HEK293T (cell line): ENCODE data around the gene MTMR12.
"Not testable (repeated sequence)": the region's sequence is repeated elsewhere in the genome, so short reads cannot be mapped to it uniquely, and the experiment has no call there.

Source experiments
- CTCF ChIA-PET: fragments of 350-600 bp; formaldehyde crosslinking; extraction: SDS; loops from one replicate; lab custom pipeline; 2021; ENCODE audit warnings: antibody characterized with exemption, inconsistent platforms; lab: Yijun Ruan, JAX
- POLR2A ChIA-PET: fragments of 350-600 bp; formaldehyde crosslinking; extraction: SDS; loops from one replicate; lab custom pipeline; 2020; ENCODE audit warnings: antibody characterized with exemption, inconsistent platforms; lab: Yijun Ruan, JAX
- DNase-seq: peaks from one replicate; pipeline ENCODE4 v3.0.0; 2012; ENCODE audit warnings: mixed read lengths; ENCODE audit errors: extremely low spot score
- ARNT ChIP-seq: fragments of 450-650 bp; IDR thresholded peaks from 2 replicates; pipeline ENCODE4 v1.6.1; 2017; ENCODE audit warnings: mild to moderate bottlenecking
- BHLHE40 ChIP-seq: fragments of 450-650 bp; IDR thresholded peaks from 2 replicates; pipeline ENCODE4 v1.6.1; 2016; ENCODE audit warnings: mild to moderate bottlenecking, moderate library complexity, borderline replicate concordance
- CTBP1 ChIP-seq: fragments of 450-650 bp; IDR thresholded peaks from 2 replicates; pipeline ENCODE4 v1.6.1; 2016; ENCODE audit warnings: borderline replicate concordance
- ELF4 ChIP-seq: fragments of 450-650 bp; IDR thresholded peaks from 2 replicates; pipeline ENCODE4 v1.6.1; 2017; ENCODE audit warnings: antibody characterized with exemption
- FOXA1 ChIP-seq: fragments of 450-650 bp; IDR thresholded peaks from 2 replicates; pipeline ENCODE4 v1.6.1; 2016; ENCODE audit warnings: mild to moderate bottlenecking
- FOXK2 ChIP-seq: fragments of 450-650 bp; IDR thresholded peaks from 2 replicates; pipeline ENCODE4 v1.6.1; 2016; ENCODE audit warnings: mild to moderate bottlenecking
- FOXM1 ChIP-seq: fragments of 450-650 bp; IDR thresholded peaks from 2 replicates; pipeline ENCODE4 v1.6.1; 2017; ENCODE audit warnings: mild to moderate bottlenecking, borderline replicate concordance
- HDGF ChIP-seq: fragments of 450-650 bp; IDR thresholded peaks from 2 replicates; pipeline ENCODE4 v1.6.1; 2017; ENCODE audit warnings: antibody characterized with exemption, borderline replicate concordance
- L3MBTL2 ChIP-seq: fragments of 450-650 bp; conservative IDR thresholded peaks from 2 replicates; pipeline ENCODE4 v1.6.1; 2016; ENCODE audit warnings: mild to moderate bottlenecking
- LEF1 ChIP-seq: fragments of 450-650 bp; IDR thresholded peaks from 2 replicates; pipeline ENCODE4 v1.6.1; 2017; ENCODE audit warnings: mild to moderate bottlenecking, borderline replicate concordance
- NFRKB ChIP-seq: fragments of 450-650 bp; IDR thresholded peaks from 2 replicates; pipeline ENCODE4 v1.6.1; 2016; ENCODE audit warnings: mild to moderate bottlenecking, moderate library complexity
- SP1 ChIP-seq: fragments of 450-650 bp; IDR thresholded peaks from 2 replicates; pipeline ENCODE4 v1.6.1; 2017
- SUZ12 ChIP-seq: fragments of 450-650 bp; IDR thresholded peaks from 2 replicates; pipeline ENCODE4 v1.6.1; 2016; ENCODE audit warnings: mild to moderate bottlenecking
- TARDBP ChIP-seq: fragments of 450-650 bp; IDR thresholded peaks from 2 replicates; pipeline ENCODE4 v1.6.1; 2016
- ZNF384 ChIP-seq: fragments of 450-650 bp; IDR thresholded peaks from 2 replicates; pipeline ENCODE4 v1.6.1; 2016
- TF ChIP-seq, protein P1 (sequence below): fragments of 450-650 bp; IDR thresholded peaks from 2 replicates; pipeline ENCODE4 v1.6.1; 2016

Gene MTMR12

DNA sequence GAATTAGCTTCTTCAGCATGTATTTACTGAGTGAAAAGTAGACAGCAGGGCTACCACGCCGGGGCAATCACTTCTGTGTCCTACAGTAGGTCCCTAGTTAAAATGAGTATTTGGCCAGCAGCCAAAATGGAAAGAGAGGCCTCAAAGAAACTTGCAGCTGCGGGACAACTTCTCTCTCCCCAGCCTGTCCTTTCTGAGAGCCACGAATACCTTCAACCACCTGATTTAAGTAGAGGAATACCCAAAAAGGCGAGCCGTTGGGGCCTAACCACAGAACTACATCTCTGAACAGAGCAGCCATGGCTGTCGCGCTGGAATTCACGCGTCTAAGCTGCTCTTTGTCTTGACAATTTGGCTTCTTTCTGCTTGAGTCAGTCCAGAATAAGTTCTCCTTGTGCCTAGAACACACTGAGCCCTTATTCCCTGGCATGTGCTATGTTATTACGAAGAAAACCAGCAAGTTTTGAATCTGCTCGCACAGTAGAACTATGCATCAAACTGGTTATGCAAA, 94.8 kb downstream of the MTMR12 start:
- CTCF ChIA-PET = interaction anchor here (1.1 kb wide), 1 partner anchor 14 kb away, joined by 3 read pairs; no protein-coding TSS in a partner anchor
- DNase-seq = peak; percentile 49
- POLR2A ChIA-PET = interaction anchor here (1.3 kb wide), 1 partner anchor 44 kb away, joined by 4 read pairs; the partner anchor contains the start of gene GOLPH3

GRCh38 chr5:32214344-32214743, 98.4 kb downstream of the MTMR12 start:
- POLR2A ChIA-PET, DNase-seq: not testable (repeated sequence)
- CTCF ChIA-PET = interaction anchor here (0.6 kb wide), 1 partner anchor 11 kb away, joined by 3 read pairs; no protein-coding TSS in a partner anchor

More for the DNA sequence above, 94.8 kb downstream of the MTMR12 start:
- TF ChIP-seq CTBP1 (no peak), SUZ12 (no peak)

DNA sequence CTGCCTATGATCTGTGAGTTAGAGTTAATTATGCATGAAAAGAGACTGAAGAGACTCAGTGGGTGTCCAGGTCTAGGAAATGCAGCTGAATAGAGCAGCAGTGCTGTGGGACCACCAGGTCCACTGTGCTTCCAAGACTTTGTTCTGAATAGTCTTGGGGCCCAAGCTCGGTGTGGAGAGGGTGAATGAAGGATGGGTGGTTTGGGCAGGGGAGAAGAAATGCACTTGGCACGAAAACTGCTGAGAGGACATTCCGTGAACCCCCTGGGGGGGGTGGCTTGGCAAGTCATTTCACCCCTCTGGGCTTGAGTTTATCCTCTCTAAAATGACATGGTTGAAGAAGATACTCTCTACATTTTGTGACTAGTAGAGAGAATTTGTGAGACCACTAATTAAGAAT, 102.6 kb downstream of the MTMR12 start:
- CTCF ChIA-PET = no interaction called here
- POLR2A ChIA-PET = no interaction called here
- no peak for TF ChIP-seq CTBP1
- no peak for TF ChIP-seq L3MBTL2
- TF ChIP-seq ELF4 = no peak
- no peak for TF ChIP-seq FOXM1
- no peak for TF ChIP-seq ARNT
- no peak for TF ChIP-seq ZNF384
- TF ChIP-seq NFRKB = no peak
- no peak for TF ChIP-seq BHLHE40
- no peak for DNase-seq

- CTCF ChIA-PET, DNase-seq, POLR2A ChIA-PET: not testable (repeated sequence)
Measured at GRCh38 chr5:32208837-32209236, 103.9 kb downstream of the MTMR12 start.

DNA sequence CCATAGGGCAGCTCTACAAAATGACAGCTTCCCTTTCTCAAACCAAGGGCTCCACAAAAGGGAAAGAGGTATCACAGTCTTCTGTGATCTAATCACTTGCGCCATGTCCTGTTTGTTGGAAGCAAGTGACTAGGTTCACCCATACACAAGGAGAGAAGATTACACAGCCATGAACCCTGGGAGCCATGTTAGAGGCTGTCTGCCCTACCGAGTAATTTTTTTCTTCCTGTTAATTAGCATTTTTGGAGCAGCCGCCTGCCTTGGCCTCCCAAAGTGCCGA, 105.4 kb downstream of the MTMR12 start:
- ChIA-PET POLR2A (interaction anchor here (0.7 kb wide), 1 partner anchor 33 kb away, joined by 4 read pairs; the partner anchor contains the start of gene GOLPH3), CTCF (interaction anchor here (0.5 kb wide), 1 partner anchor 1282 kb away, joined by 3 read pairs; no protein-coding TSS in a partner anchor)
- DNase-seq = no peak
- no peak for TF ChIP-seq BHLHE40
- TF ChIP-seq NFRKB = no peak
- no peak for TF ChIP-seq SUZ12
- no peak for TF ChIP-seq FOXK2
- TF ChIP-seq TARDBP = no peak
- no peak for TF ChIP-seq HDGF
- no peak for TF ChIP-seq LEF1
- TF ChIP-seq ELF4 = no peak
- no peak for TF ChIP-seq CTBP1
- no peak for TF ChIP-seq SP1
- no peak for TF ChIP-seq ZNF384
- no peak for TF ChIP-seq FOXA1
- TF ChIP-seq, protein P1, sequence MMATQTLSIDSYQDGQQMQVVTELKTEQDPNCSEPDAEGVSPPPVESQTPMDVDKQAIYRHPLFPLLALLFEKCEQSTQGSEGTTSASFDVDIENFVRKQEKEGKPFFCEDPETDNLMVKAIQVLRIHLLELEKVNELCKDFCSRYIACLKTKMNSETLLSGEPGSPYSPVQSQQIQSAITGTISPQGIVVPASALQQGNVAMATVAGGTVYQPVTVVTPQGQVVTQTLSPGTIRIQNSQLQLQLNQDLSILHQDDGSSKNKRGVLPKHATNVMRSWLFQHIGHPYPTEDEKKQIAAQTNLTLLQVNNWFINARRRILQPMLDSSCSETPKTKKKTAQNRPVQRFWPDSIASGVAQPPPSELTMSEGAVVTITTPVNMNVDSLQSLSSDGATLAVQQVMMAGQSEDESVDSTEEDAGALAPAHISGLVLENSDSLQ = no peak
- TF ChIP-seq ARNT = no peak
- no peak for TF ChIP-seq L3MBTL2
- no peak for TF ChIP-seq FOXM1

- TF ChIP-seq FOXM1 (no peak), ARNT (no peak), FOXK2 (no peak), LEF1 (no peak), ELF4 (no peak), ZNF384 (no peak)
- no peak for DNase-seq
- ChIA-PET POLR2A (interaction anchor here (0.7 kb wide), 1 partner anchor 33 kb away, joined by 4 read pairs; the partner anchor contains the start of gene GOLPH3), CTCF (interaction anchor here (0.5 kb wide), 1 partner anchor 1282 kb away, joined by 3 read pairs; no protein-coding TSS in a partner anchor)
Measured at GRCh38 chr5:32206509-32207354, 106.0 kb downstream of the MTMR12 start.

- TF ChIP-seq BHLHE40 (no peak), HDGF (no peak), SP1 (no peak), CTBP1 (no peak)
- TF ChIP-seq, protein P1 = no peak
- CTCF ChIA-PET = no interaction called here
- no peak for DNase-seq
- POLR2A ChIA-PET = no interaction called here
Measured at GRCh38 chr5:32206053-32206452, 106.7 kb downstream of the MTMR12 start.

- TF ChIP-seq ZNF384 (no peak), LEF1 (no peak), ELF4 (no peak), SUZ12 (no peak), ARNT (no peak), NFRKB (no peak), L3MBTL2 (no peak), SP1 (no peak), FOXM1 (no peak), FOXA1 (no peak), TARDBP (no peak), FOXK2 (no peak)
- TF ChIP-seq, protein P1 = no peak
- ChIA-PET POLR2A (no interaction called here), CTCF (no interaction called here)
- DNase-seq = no peak
Measured at GRCh38 chr5:32202394-32202793, 110.3 kb downstream of the MTMR12 start.
